Measurements from ENCODE around the gene TRIM41.

The TRIM41 gene

GRCh38 chr5:181233088-181233800 lies 10.2 kb downstream of the TRIM41 start:
- 93% methylated on average over 16 of the region's 16 CpGs for WGBS, 2 experiments
- Histone ChIP-seq H3K9me3 (ENCODE audit: control insufficient read depth, low read length) (no peaks in the 10 kb centered on the region), H3K27me3 (ENCODE audit: control insufficient read depth, insufficient read depth, low read length, poor library complexity, severe bottlenecking) (no peaks in the 10 kb centered on the region), H3K4me1 (ENCODE audit: control insufficient read depth, insufficient read depth, low read length) (no peaks in the 10 kb centered on the region), H3K36me3 (ENCODE audit: control insufficient read depth, insufficient read depth, low read length) (peaks cover 44% of the 10 kb centered on the region), H3K27ac (ENCODE audit: insufficient read depth, low read depth, low read length, poor library complexity, severe bottlenecking) (no peak overlapping the region), H3K4me3 (ENCODE audit: insufficient read depth, low read depth, low read length) (no peak overlapping the region)

- Histone ChIP-seq H3K4me1 (ENCODE audit: control insufficient read depth, insufficient read depth, low read length) (no peaks in the 10 kb centered on the region), H3K27ac (ENCODE audit: insufficient read depth, low read depth, low read length, poor library complexity, severe bottlenecking) (no peak overlapping the region), H3K4me3 (ENCODE audit: insufficient read depth, low read depth, low read length) (no peak overlapping the region), H3K27me3 (ENCODE audit: control insufficient read depth, insufficient read depth, low read length, poor library complexity, severe bottlenecking) (no peaks in the 10 kb centered on the region), H3K36me3 (ENCODE audit: control insufficient read depth, insufficient read depth, low read length) (peaks cover 51% of the 10 kb centered on the region), H3K9me3 (ENCODE audit: control insufficient read depth, low read length) (no peaks in the 10 kb centered on the region)
- WGBS, 2 experiments = 93% methylated on average over 24 of the region's 24 CpGs
These were observed 10.8 kb downstream of the TRIM41 start for GRCh38 chr5:181233801-181234454.

- Histone ChIP-seq H3K36me3 (ENCODE audit: control insufficient read depth, insufficient read depth, low read length) (peaks cover 57% of the 10 kb centered on the region), H3K27ac (ENCODE audit: insufficient read depth, low read depth, low read length, poor library complexity, severe bottlenecking) (peak overlapping the region; percentile 3), H3K9me3 (ENCODE audit: control insufficient read depth, low read length) (no peaks in the 10 kb centered on the region), H3K27me3 (ENCODE audit: control insufficient read depth, insufficient read depth, low read length, poor library complexity, severe bottlenecking) (no peaks in the 10 kb centered on the region), H3K4me3 (ENCODE audit: insufficient read depth, low read depth, low read length) (no peak overlapping the region), H3K4me1 (ENCODE audit: control insufficient read depth, insufficient read depth, low read length) (no peaks in the 10 kb centered on the region)
- 91 to 93% methylated on average over 22 of the region's 22 CpGs for WGBS, 2 experiments
These were observed 11.6 kb downstream of the TRIM41 start for GRCh38 chr5:181234455-181235306.

GRCh38 chr5:181235323-181235688 lies 12.2 kb downstream of the TRIM41 start:
- Histone ChIP-seq H3K4me1 (ENCODE audit: control insufficient read depth, insufficient read depth, low read length) (no peaks in the 10 kb centered on the region), H3K27me3 (ENCODE audit: control insufficient read depth, insufficient read depth, low read length, poor library complexity, severe bottlenecking) (no peaks in the 10 kb centered on the region), H3K27ac (ENCODE audit: insufficient read depth, low read depth, low read length, poor library complexity, severe bottlenecking) (peak overlapping the region; percentile 36), H3K36me3 (ENCODE audit: control insufficient read depth, insufficient read depth, low read length) (peaks cover 56% of the 10 kb centered on the region), H3K9me3 (ENCODE audit: control insufficient read depth, low read length) (no peaks in the 10 kb centered on the region), H3K4me3 (ENCODE audit: insufficient read depth, low read depth, low read length) (no peak overlapping the region)
- 91 to 93% methylated on average over 5 of the region's 5 CpGs for WGBS, 2 experiments

GRCh38 chr5:181235689-181236366 lies 12.7 kb downstream of the TRIM41 start:
- Histone ChIP-seq H3K4me3 (ENCODE audit: insufficient read depth, low read depth, low read length) (no peak overlapping the region), H3K9me3 (ENCODE audit: control insufficient read depth, low read length) (no peaks in the 10 kb centered on the region), H3K36me3 (ENCODE audit: control insufficient read depth, insufficient read depth, low read length) (peaks cover 59% of the 10 kb centered on the region), H3K4me1 (ENCODE audit: control insufficient read depth, insufficient read depth, low read length) (no peaks in the 10 kb centered on the region), H3K27ac (ENCODE audit: insufficient read depth, low read depth, low read length, poor library complexity, severe bottlenecking) (peak overlapping the region; percentile 36), H3K27me3 (ENCODE audit: control insufficient read depth, insufficient read depth, low read length, poor library complexity, severe bottlenecking) (no peaks in the 10 kb centered on the region)
- 92 to 94% methylated on average over 5 of the region's 5 CpGs for WGBS, 2 experiments

GRCh38 chr5:181236471-181236870 lies 13.4 kb downstream of the TRIM41 start:
- H3K27me3 ChIP-seq (ENCODE audit: control insufficient read depth, insufficient read depth, low read length, poor library complexity, severe bottlenecking) = no peaks in the 10 kb centered on the region
- H3K4me1 ChIP-seq (ENCODE audit: control insufficient read depth, insufficient read depth, low read length) = no peaks in the 10 kb centered on the region
- H3K36me3 ChIP-seq (ENCODE audit: control insufficient read depth, insufficient read depth, low read length) = peaks cover 61% of the 10 kb centered on the region
- H3K9me3 ChIP-seq (ENCODE audit: control insufficient read depth, low read length) = no peaks in the 10 kb centered on the region
- H3K4me3 ChIP-seq (ENCODE audit: insufficient read depth, low read depth, low read length) = no peak overlapping the region
- 93 to 97% methylated on average over 5 to 6 of the region's 6 CpGs for WGBS, 2 experiments
- no peak overlapping the region for H3K27ac ChIP-seq (ENCODE audit: insufficient read depth, low read depth, low read length, poor library complexity, severe bottlenecking)

GRCh38 chr5:181236954-181237641 lies 14.0 kb downstream of the TRIM41 start:
- Histone ChIP-seq H3K4me1 (ENCODE audit: control insufficient read depth, insufficient read depth, low read length) (peaks cover 6% of the 10 kb centered on the region), H3K36me3 (ENCODE audit: control insufficient read depth, insufficient read depth, low read length) (peaks cover 63% of the 10 kb centered on the region), H3K4me3 (ENCODE audit: insufficient read depth, low read depth, low read length) (no peak overlapping the region), H3K9me3 (ENCODE audit: control insufficient read depth, low read length) (no peaks in the 10 kb centered on the region), H3K27ac (ENCODE audit: insufficient read depth, low read depth, low read length, poor library complexity, severe bottlenecking) (no peak overlapping the region), H3K27me3 (ENCODE audit: control insufficient read depth, insufficient read depth, low read length, poor library complexity, severe bottlenecking) (no peaks in the 10 kb centered on the region)
- WGBS, 2 experiments = 96% methylated on average over 10 of the region's 10 CpGs

GRCh38 chr5:181237729-181238385 lies 14.8 kb downstream of the TRIM41 start:
- WGBS, 2 experiments = 94 to 96% methylated on average over 5 of the region's 5 CpGs
- Histone ChIP-seq H3K27me3 (ENCODE audit: control insufficient read depth, insufficient read depth, low read length, poor library complexity, severe bottlenecking) (no peaks in the 10 kb centered on the region), H3K4me1 (ENCODE audit: control insufficient read depth, insufficient read depth, low read length) (peaks cover 6% of the 10 kb centered on the region), H3K27ac (ENCODE audit: insufficient read depth, low read depth, low read length, poor library complexity, severe bottlenecking) (no peak overlapping the region), H3K36me3 (ENCODE audit: control insufficient read depth, insufficient read depth, low read length) (peaks cover 62% of the 10 kb centered on the region), H3K4me3 (ENCODE audit: insufficient read depth, low read depth, low read length) (no peak overlapping the region), H3K9me3 (ENCODE audit: control insufficient read depth, low read length) (no peaks in the 10 kb centered on the region)

GRCh38 chr5:181239062-181239663 lies 16.1 kb downstream of the TRIM41 start:
- Histone ChIP-seq H3K27ac (ENCODE audit: insufficient read depth, low read depth, low read length, poor library complexity, severe bottlenecking) (no peak overlapping the region), H3K36me3 (ENCODE audit: control insufficient read depth, insufficient read depth, low read length) (peaks cover 61% of the 10 kb centered on the region), H3K27me3 (ENCODE audit: control insufficient read depth, insufficient read depth, low read length, poor library complexity, severe bottlenecking) (no peaks in the 10 kb centered on the region), H3K4me3 (ENCODE audit: insufficient read depth, low read depth, low read length) (no peak overlapping the region), H3K4me1 (ENCODE audit: control insufficient read depth, insufficient read depth, low read length) (peaks cover 6% of the 10 kb centered on the region), H3K9me3 (ENCODE audit: control insufficient read depth, low read length) (no peaks in the 10 kb centered on the region)
- WGBS, 2 experiments = 94% methylated on average over 9 of the region's 9 CpGs

All from ectodermal cell (in vitro differentiated cells).